Measurements from ENCODE around the gene NFXL1.

Gene NFXL1

GRCh38 chr4:47856713-47857112 lies 57.7 kb downstream of the NFXL1 start:
- TF ChIP-seq POLR2AphosphoS5 (IDR thresholded peaks at IDR 0.05; ENCODE audit: low read depth, low read length) (no peak), FOXP2 (optimal IDR thresholded peaks at IDR 0.05; ENCODE audit: borderline replicate concordance, extremely low read depth, extremely low read length, insufficient read depth) (no peak), SIN3A (IDR thresholded peaks at IDR 0.05; ENCODE audit: borderline replicate concordance, insufficient read depth, low read length) (no peak), TAF1 (IDR thresholded peaks at IDR 0.05; ENCODE audit: borderline replicate concordance, insufficient read depth, low read length) (no peak)
- TF ChIP-seq, protein P1, sequence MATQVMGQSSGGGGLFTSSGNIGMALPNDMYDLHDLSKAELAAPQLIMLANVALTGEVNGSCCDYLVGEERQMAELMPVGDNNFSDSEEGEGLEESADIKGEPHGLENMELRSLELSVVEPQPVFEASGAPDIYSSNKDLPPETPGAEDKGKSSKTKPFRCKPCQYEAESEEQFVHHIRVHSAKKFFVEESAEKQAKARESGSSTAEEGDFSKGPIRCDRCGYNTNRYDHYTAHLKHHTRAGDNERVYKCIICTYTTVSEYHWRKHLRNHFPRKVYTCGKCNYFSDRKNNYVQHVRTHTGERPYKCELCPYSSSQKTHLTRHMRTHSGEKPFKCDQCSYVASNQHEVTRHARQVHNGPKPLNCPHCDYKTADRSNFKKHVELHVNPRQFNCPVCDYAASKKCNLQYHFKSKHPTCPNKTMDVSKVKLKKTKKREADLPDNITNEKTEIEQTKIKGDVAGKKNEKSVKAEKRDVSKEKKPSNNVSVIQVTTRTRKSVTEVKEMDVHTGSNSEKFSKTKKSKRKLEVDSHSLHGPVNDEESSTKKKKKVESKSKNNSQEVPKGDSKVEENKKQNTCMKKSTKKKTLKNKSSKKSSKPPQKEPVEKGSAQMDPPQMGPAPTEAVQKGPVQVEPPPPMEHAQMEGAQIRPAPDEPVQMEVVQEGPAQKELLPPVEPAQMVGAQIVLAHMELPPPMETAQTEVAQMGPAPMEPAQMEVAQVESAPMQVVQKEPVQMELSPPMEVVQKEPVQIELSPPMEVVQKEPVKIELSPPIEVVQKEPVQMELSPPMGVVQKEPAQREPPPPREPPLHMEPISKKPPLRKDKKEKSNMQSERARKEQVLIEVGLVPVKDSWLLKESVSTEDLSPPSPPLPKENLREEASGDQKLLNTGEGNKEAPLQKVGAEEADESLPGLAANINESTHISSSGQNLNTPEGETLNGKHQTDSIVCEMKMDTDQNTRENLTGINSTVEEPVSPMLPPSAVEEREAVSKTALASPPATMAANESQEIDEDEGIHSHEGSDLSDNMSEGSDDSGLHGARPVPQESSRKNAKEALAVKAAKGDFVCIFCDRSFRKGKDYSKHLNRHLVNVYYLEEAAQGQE (IDR thresholded peaks at IDR 0.05; ENCODE audit: insufficient read depth in 1 of 2, low read depth in 2 of 2, low read length in 2 of 2), result no peak

- TF ChIP-seq, protein P1 (IDR thresholded peaks at IDR 0.05; ENCODE audit: insufficient read depth in 1 of 2, low read depth in 2 of 2, low read length in 2 of 2), result no peak
- TF ChIP-seq POLR2AphosphoS5 (IDR thresholded peaks at IDR 0.05; ENCODE audit: low read depth, low read length), result no peak
- TF ChIP-seq FOXP2 (optimal IDR thresholded peaks at IDR 0.05; ENCODE audit: borderline replicate concordance, extremely low read depth, extremely low read length, insufficient read depth), result no peak
- TF ChIP-seq SIN3A (IDR thresholded peaks at IDR 0.05; ENCODE audit: borderline replicate concordance, insufficient read depth, low read length), result no peak
- no peak for TF ChIP-seq TAF1 (IDR thresholded peaks at IDR 0.05; ENCODE audit: borderline replicate concordance, insufficient read depth, low read length)
Measured at GRCh38 chr4:47855350-47855749, 59.0 kb downstream of the NFXL1 start.

GRCh38 chr4:47852136-47852535 lies 62.2 kb downstream of the NFXL1 start:
- TF ChIP-seq TAF1 (IDR thresholded peaks at IDR 0.05; ENCODE audit: borderline replicate concordance, insufficient read depth, low read length) (no peak), FOXP2 (optimal IDR thresholded peaks at IDR 0.05; ENCODE audit: borderline replicate concordance, extremely low read depth, extremely low read length, insufficient read depth) (no peak), POLR2AphosphoS5 (IDR thresholded peaks at IDR 0.05; ENCODE audit: low read depth, low read length) (no peak), SIN3A (IDR thresholded peaks at IDR 0.05; ENCODE audit: borderline replicate concordance, insufficient read depth, low read length) (no peak)
- TF ChIP-seq, protein P1 (IDR thresholded peaks at IDR 0.05; ENCODE audit: insufficient read depth in 1 of 2, low read depth in 2 of 2, low read length in 2 of 2), result no peak

DNA sequence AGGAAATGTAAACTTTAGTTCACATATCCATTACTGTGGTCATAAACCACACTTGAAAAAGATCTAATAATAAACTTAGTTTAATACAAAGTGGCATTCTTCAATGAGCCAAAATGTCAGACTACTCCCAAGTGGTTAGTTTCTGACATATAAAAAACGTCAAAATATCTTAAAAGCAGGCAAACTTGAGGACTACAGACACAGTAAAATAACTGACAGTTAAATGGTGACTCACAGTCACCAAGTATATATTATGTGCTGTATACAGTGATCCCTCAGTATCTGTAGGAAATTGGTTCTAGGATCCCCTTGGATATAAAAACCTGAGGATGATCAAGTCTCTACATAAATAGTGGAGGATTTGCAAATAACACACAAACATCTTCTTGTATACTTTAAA lies 64.9 kb downstream of the NFXL1 start:
- TF ChIP-seq, protein P1 (IDR thresholded peaks at IDR 0.05; ENCODE audit: insufficient read depth in 1 of 2, low read depth in 2 of 2, low read length in 2 of 2), result no peak
- no peak for TF ChIP-seq POLR2AphosphoS5 (IDR thresholded peaks at IDR 0.05; ENCODE audit: low read depth, low read length)
- no peak for TF ChIP-seq TAF1 (IDR thresholded peaks at IDR 0.05; ENCODE audit: borderline replicate concordance, insufficient read depth, low read length)
- no peak for TF ChIP-seq SIN3A (IDR thresholded peaks at IDR 0.05; ENCODE audit: borderline replicate concordance, insufficient read depth, low read length)
- no peak for TF ChIP-seq FOXP2 (optimal IDR thresholded peaks at IDR 0.05; ENCODE audit: borderline replicate concordance, extremely low read depth, extremely low read length, insufficient read depth)

GRCh38 chr4:47848041-47848440 lies 66.3 kb downstream of the NFXL1 start:
- TF ChIP-seq, protein P1 (IDR thresholded peaks at IDR 0.05; ENCODE audit: insufficient read depth in 1 of 2, low read depth in 2 of 2, low read length in 2 of 2), result no peak

All from PFSK-1 (cell line).